IgD-negative memory B cell (primary cell): Measurements from ENCODE around the gene ATMIN. TPM values are rescaled to one million over a fixed set of nuclear protein-coding genes. Genes with fewer than 3 reads are reported as not detected.

ENCODE experiments used
- H3K27ac Mint-ChIP-seq, 3 donors: one replicate each; pipeline ENCODE4 v1.8.0; 2020 to 2022; ENCODE audit warnings: mild to moderate bottlenecking in 3 of 3, mixed read lengths in 3 of 3, moderate library complexity in 1 of 3
- H3K27me3 Mint-ChIP-seq: one replicate; pipeline ENCODE4 v1.8.0; 2021; ENCODE audit warnings: mixed read lengths
- H3K36me3 Mint-ChIP-seq: one replicate; pipeline ENCODE4 v1.8.0; 2020; ENCODE audit warnings: mild to moderate bottlenecking, mixed read lengths
- H3K4me1 Mint-ChIP-seq, 3 donors: one replicate each; pipeline ENCODE4 v1.8.0; 2020 to 2022; ENCODE audit warnings: mixed read lengths in 3 of 3, mild to moderate bottlenecking in 1 of 3
- H3K4me3 Mint-ChIP-seq, 4 donors: one replicate each; pipeline ENCODE4 v1.8.0; 2020 to 2022; ENCODE audit warnings: mild to moderate bottlenecking in 4 of 4, mixed read lengths in 4 of 4, moderate library complexity in 3 of 4
- H3K9me3 Mint-ChIP-seq, 3 donors: one replicate each; pipeline ENCODE4 v1.8.0; 2020 to 2021; ENCODE audit warnings: mixed read lengths in 3 of 3, mild to moderate bottlenecking in 1 of 3
- polyA plus RNA-seq: library from polyadenylated mRNA; unstranded; fragments of 300-500 nt; fragmentation: Illumina TruSeq; gene quantifications from one replicate; pipeline ENCODE4 v1.2.3, GENCODE V29; 2021

ATMIN gene
- polyA plus RNA-seq, 1 donor from 2014 or later: 19.5 TPM

GRCh38 chr16:81070979-81071378 lies 35.3 kb downstream of the ATMIN start:
- peaks cover 3% of the 10 kb centered on the region for H3K36me3 Mint-ChIP-seq
- no peaks in the 10 kb centered on the region for H3K9me3 Mint-ChIP-seq
- H3K4me3 Mint-ChIP-seq: no peak overlapping the region
- H3K27ac Mint-ChIP-seq: no peak overlapping the region
- H3K4me1 Mint-ChIP-seq: peaks cover 0 to 2% (median 0%) of the 10 kb centered on the region in 3 donors
- no peaks in the 10 kb centered on the region for H3K27me3 Mint-ChIP-seq

GRCh38 chr16:81071805-81072204 lies 36.2 kb downstream of the ATMIN start:
- Mint-ChIP-seq H3K36me3 (no peaks in the 10 kb centered on the region), H3K27me3 (no peaks in the 10 kb centered on the region), H3K9me3 (no peaks in the 10 kb centered on the region), H3K4me1 (peaks cover 0 to 2% (median 0%) of the 10 kb centered on the region in 3 donors), H3K27ac (no peak overlapping the region), H3K4me3 (peak overlapping the region in 1 of 4 donors; percentile 63)

GRCh38 chr16:81073560-81074330 lies 38.1 kb downstream of the ATMIN start:
- Mint-ChIP-seq H3K36me3 (no peaks in the 10 kb centered on the region), H3K27ac (no peak overlapping the region), H3K9me3 (no peaks in the 10 kb centered on the region), H3K4me3 (no peak overlapping the region), H3K27me3 (no peaks in the 10 kb centered on the region), H3K4me1 (peaks cover 0 to 4% (median 3%) of the 10 kb centered on the region in 3 donors)

GRCh38 chr16:81076566-81077075 lies 41.0 kb downstream of the ATMIN start:
- no peak overlapping the region for H3K4me3 Mint-ChIP-seq
- H3K27ac Mint-ChIP-seq: no peak overlapping the region
- no peaks in the 10 kb centered on the region for H3K36me3 Mint-ChIP-seq
- H3K27me3 Mint-ChIP-seq: no peaks in the 10 kb centered on the region
- no peaks in the 10 kb centered on the region for H3K9me3 Mint-ChIP-seq
- H3K4me1 Mint-ChIP-seq: peaks cover 0 to 4% (median 3%) of the 10 kb centered on the region in 3 donors

- Mint-ChIP-seq H3K27me3 (no peaks in the 10 kb centered on the region), H3K9me3 (no peaks in the 10 kb centered on the region), H3K36me3 (no peaks in the 10 kb centered on the region), H3K4me3 (peak within 1 kb of the TSS in 1 of 4 donors; percentile 45), H3K27ac (peak within 1 kb of the TSS in 1 of 3 donors; percentile 59), H3K4me1 (peaks cover 0 to 4% (median 3%) of the 10 kb centered on the region in 3 donors)
These were observed 41.7 kb downstream of the ATMIN start, which contains the start of gene C16orf46 for GRCh38 chr16:81077076-81077940. C16orf46 (minus strand) TSS chr16:81077238; CDS start chr16:81063955, 13,283 bp downstream.

- Mint-ChIP-seq H3K4me3 (peak overlapping the region in 2 of 4 donors; percentile 5 to 69), H3K4me1 (peaks cover 0 to 4% (median 3%) of the 10 kb centered on the region in 3 donors), H3K27me3 (no peaks in the 10 kb centered on the region), H3K27ac (peak overlapping the region in 1 of 3 donors; percentile 63), H3K9me3 (no peaks in the 10 kb centered on the region), H3K36me3 (no peaks in the 10 kb centered on the region)
These were observed 44.6 kb downstream of the ATMIN start for GRCh38 chr16:81080233-81080632.

- H3K4me1 Mint-ChIP-seq: peaks cover 0 to 4% (median 3%) of the 10 kb centered on the region in 3 donors
- H3K27me3 Mint-ChIP-seq: no peaks in the 10 kb centered on the region
These were observed 45.4 kb downstream of the ATMIN start for GRCh38 chr16:81081014-81081413.

GRCh38 chr16:81088836-81089235 lies 53.2 kb downstream of the ATMIN start:
- Mint-ChIP-seq H3K27ac (peak overlapping the region in 1 of 3 donors; percentile 0), H3K4me1 (peaks cover 0 to 1% (median 0%) of the 10 kb centered on the region in 3 donors), H3K9me3 (no peaks in the 10 kb centered on the region), H3K36me3 (peaks cover 8% of the 10 kb centered on the region), H3K4me3 (no peak overlapping the region), H3K27me3 (no peaks in the 10 kb centered on the region)

More at GRCh38 chr16:81081014-81081413, 45.4 kb downstream of the ATMIN start:
- Mint-ChIP-seq H3K36me3 (no peaks in the 10 kb centered on the region), H3K9me3 (no peaks in the 10 kb centered on the region), H3K27ac (no peak overlapping the region), H3K4me3 (peak overlapping the region in 1 of 4 donors; percentile 3)

GRCh38 chr16:81094771-81095251 lies 59.2 kb downstream of the ATMIN start:
- Mint-ChIP-seq H3K4me3 (peak overlapping the region; percentile 76 to 90 (median 83)), H3K36me3 (peaks cover 4% of the 10 kb centered on the region), H3K27me3 (no peaks in the 10 kb centered on the region), H3K4me1 (peaks cover 2 to 10% (median 5%) of the 10 kb centered on the region in 3 donors), H3K9me3 (no peaks in the 10 kb centered on the region), H3K27ac (peak overlapping the region in 1 of 3 donors; percentile 82)

- no peak overlapping the region for H3K27ac Mint-ChIP-seq
- H3K9me3 Mint-ChIP-seq: no peaks in the 10 kb centered on the region
- H3K4me3 Mint-ChIP-seq: peak overlapping the region; percentile 74 to 90 (median 78)
- H3K27me3 Mint-ChIP-seq: no peaks in the 10 kb centered on the region
- peaks cover 2% of the 10 kb centered on the region for H3K36me3 Mint-ChIP-seq
- H3K4me1 Mint-ChIP-seq: peaks cover 2 to 10% (median 5%) of the 10 kb centered on the region in 3 donors
These were observed 60.0 kb downstream of the ATMIN start for GRCh38 chr16:81095653-81095952.

GRCh38 chr16:81095953-81096714 lies 60.5 kb downstream of the ATMIN start, which contains the start of gene GCSH:
GCSH (minus strand) TSS chr16:81096395; CDS start chr16:81096278, 117 bp downstream.
- Mint-ChIP-seq H3K4me3 (peak within 1 kb of the TSS; percentile 84 to 90 (median 90)), H3K4me1 (peaks cover 2 to 10% (median 5%) of the 10 kb centered on the region in 3 donors), H3K9me3 (no peaks in the 10 kb centered on the region), H3K27me3 (no peaks in the 10 kb centered on the region), H3K27ac (peak within 1 kb of the TSS; percentile 3 to 15 (median 6)), H3K36me3 (peaks cover 2% of the 10 kb centered on the region)

- H3K9me3 Mint-ChIP-seq: no peaks in the 10 kb centered on the region
- H3K4me3 Mint-ChIP-seq: peak overlapping the region; percentile 61 to 90 (median 87)
- no peaks in the 10 kb centered on the region for H3K27me3 Mint-ChIP-seq
- peaks cover 2% of the 10 kb centered on the region for H3K36me3 Mint-ChIP-seq
- H3K27ac Mint-ChIP-seq: peak overlapping the region; percentile 3 to 15 (median 6)
- H3K4me1 Mint-ChIP-seq: peaks cover 2 to 10% (median 5%) of the 10 kb centered on the region in 3 donors
These were observed 61.1 kb downstream of the ATMIN start for GRCh38 chr16:81096715-81097208.
